Stomach (tissue), 4 donors: ENCODE data around the gene CAND2.

ENCODE experiments used
- POLR2A ChIP-seq, 4 donors: fragments of 450-650 bp; IDR thresholded peaks; one replicate each; pipeline ENCODE4 v1.6.1; 2016; ENCODE audit warnings: antibody characterized with exemption in 4 of 4, control low read depth in 2 of 4, mild to moderate bottlenecking in 1 of 4, moderate library complexity in 1 of 4
- TF ChIP-seq, protein P1 (sequence below), 7 experiments: fragments of 450-650 bp in 4 of 7; fragments of 200-600 bp in 3 of 7; sonication (generic) in 3 of 7; IDR thresholded peaks; one replicate each; pipeline ENCODE4 v1.5.1; 2016 to 2019; ENCODE audit warnings: antibody characterized with exemption in 7 of 7, control low read depth in 2 of 7, mild to moderate bottlenecking in 1 of 7

DNA sequence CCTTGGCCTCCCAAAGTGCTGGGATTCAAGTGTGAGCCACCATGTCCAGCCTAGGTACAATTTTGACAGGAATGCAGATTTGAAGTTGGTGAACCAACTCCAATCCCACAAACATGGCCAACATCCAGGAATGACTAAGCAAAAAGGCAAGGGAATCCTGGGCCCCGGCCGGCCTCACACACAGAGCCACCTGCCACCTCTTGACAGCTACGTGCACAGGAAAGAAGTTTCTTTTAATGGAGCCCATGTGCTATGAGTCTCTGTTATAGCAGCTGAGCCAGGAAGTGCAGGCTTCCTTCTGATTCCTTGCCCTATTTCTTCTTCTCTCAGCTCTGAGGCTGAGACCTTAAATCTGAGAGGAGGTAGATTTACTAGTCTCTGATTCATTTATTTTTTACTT, 46.3 kb upstream of the CAND2 start:
- no peak for TF ChIP-seq POLR2A (IDR thresholded peaks at IDR 0.05)
- TF ChIP-seq, protein P1, sequence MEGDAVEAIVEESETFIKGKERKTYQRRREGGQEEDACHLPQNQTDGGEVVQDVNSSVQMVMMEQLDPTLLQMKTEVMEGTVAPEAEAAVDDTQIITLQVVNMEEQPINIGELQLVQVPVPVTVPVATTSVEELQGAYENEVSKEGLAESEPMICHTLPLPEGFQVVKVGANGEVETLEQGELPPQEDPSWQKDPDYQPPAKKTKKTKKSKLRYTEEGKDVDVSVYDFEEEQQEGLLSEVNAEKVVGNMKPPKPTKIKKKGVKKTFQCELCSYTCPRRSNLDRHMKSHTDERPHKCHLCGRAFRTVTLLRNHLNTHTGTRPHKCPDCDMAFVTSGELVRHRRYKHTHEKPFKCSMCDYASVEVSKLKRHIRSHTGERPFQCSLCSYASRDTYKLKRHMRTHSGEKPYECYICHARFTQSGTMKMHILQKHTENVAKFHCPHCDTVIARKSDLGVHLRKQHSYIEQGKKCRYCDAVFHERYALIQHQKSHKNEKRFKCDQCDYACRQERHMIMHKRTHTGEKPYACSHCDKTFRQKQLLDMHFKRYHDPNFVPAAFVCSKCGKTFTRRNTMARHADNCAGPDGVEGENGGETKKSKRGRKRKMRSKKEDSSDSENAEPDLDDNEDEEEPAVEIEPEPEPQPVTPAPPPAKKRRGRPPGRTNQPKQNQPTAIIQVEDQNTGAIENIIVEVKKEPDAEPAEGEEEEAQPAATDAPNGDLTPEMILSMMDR (IDR thresholded peaks at IDR 0.05) = no peak
